ENCODE data around the gene LLGL1. TPM values are rescaled to one million over a fixed set of nuclear protein-coding genes. Genes with fewer than 3 reads are reported as not detected.
A peak's percentile ranks its signal among the peaks of the same experiment; 100 is the strongest.

Gene LLGL1
- polyA plus RNA-seq, 3 donors, result 0.52 to 10.8 (median 0.76) TPM

DNA sequence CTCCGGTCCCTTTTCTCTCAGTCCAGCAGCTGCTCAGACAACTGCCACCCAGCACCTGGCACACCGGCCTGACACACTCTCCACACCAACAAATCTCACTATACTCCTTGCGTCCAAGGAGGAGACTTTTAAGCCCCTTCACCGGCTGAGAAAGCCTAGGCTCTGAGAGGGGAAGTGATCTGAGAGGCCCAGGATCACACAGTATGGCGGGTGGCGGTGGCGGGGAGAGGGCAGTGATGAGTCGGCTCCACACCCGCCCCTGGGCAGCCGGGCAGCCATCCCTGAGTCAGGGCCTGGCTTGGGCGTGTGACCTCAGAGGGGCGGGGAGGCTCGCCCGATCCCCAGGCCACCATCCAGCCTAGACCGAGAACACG, 32.5 kb downstream of the LLGL1 start:
- H3K9me3 ChIP-seq (replicated peaks in 1 of 2; ENCODE audit: control insufficient read depth in 1 of 2, insufficient read depth in 1 of 2, low read length in 2 of 2), result no peaks in the 10 kb centered on the region
- H2AFZ ChIP-seq (ENCODE audit: insufficient read depth, low read depth, low read length, poor library complexity, severe bottlenecking), result peak overlapping the region; percentile 93
- Mint-ChIP-seq H3K4me3 (peak overlapping the region; percentile 95 to 98), H3K27me3 (ENCODE audit: low read depth in 3 of 3) (peaks cover 0 to 2% (median 1%) of the 10 kb centered on the region in 3 donors), H3K27ac (peak overlapping the region; percentile 99 to 100 (median 99)), H3K9me3 (no peaks in the 10 kb centered on the region), H3K36me3 (peaks cover 35 to 42% of the 10 kb centered on the region in 2 donors), H3K4me1 (peaks cover 38% of the 10 kb centered on the region)
- peaks cover 37 to 40% of the 10 kb centered on the region in 2 donors for H3K36me3 ChIP-seq (replicated peaks in 1 of 2; ENCODE audit: control insufficient read depth in 1 of 2, insufficient read depth in 2 of 2, low read length in 2 of 2)
- TF ChIP-seq, protein P1, sequence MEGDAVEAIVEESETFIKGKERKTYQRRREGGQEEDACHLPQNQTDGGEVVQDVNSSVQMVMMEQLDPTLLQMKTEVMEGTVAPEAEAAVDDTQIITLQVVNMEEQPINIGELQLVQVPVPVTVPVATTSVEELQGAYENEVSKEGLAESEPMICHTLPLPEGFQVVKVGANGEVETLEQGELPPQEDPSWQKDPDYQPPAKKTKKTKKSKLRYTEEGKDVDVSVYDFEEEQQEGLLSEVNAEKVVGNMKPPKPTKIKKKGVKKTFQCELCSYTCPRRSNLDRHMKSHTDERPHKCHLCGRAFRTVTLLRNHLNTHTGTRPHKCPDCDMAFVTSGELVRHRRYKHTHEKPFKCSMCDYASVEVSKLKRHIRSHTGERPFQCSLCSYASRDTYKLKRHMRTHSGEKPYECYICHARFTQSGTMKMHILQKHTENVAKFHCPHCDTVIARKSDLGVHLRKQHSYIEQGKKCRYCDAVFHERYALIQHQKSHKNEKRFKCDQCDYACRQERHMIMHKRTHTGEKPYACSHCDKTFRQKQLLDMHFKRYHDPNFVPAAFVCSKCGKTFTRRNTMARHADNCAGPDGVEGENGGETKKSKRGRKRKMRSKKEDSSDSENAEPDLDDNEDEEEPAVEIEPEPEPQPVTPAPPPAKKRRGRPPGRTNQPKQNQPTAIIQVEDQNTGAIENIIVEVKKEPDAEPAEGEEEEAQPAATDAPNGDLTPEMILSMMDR (IDR thresholded peaks at IDR 0.05), result no peak
- peak overlapping the region; percentile 90 to 95 for H3K27ac ChIP-seq (ENCODE audit: low read depth in 1 of 2, low read length in 2 of 2)
- H3K27me3 ChIP-seq (ENCODE audit: control insufficient read depth in 2 of 2, insufficient read depth in 2 of 2, low read length in 2 of 2), result no peaks in the 10 kb centered on the region
- intact Hi-C loops (cut with micrococcal nuclease), result loop anchor here in 1 of 2 donors (5.0 kb wide), 1 partner anchor 39 kb away; no protein-coding TSS in a partner anchor
- peaks cover 39 to 54% of the 10 kb centered on the region in 2 donors for H3K4me1 ChIP-seq (ENCODE audit: control insufficient read depth in 1 of 2, insufficient read depth in 2 of 2, low read length in 2 of 2)
- peak overlapping the region; percentile 78 to 82 (median 81) for H3K4me3 ChIP-seq (replicated peaks in 1 of 3; ENCODE audit: low read depth in 2 of 3, low read length in 3 of 3)
- H3K4me2 ChIP-seq (replicated peaks; ENCODE audit: extremely low read depth, low read length, poor library complexity, severe bottlenecking), result peak overlapping the region; percentile 92
- peak; percentile 86 to 89 (median 88) for DNase-seq
- WGBS (ENCODE audit: insufficient coverage), result under 1% methylated on average over 14 of the region's 16 CpGs
- peaks cover 46% of the 10 kb centered on the region for H3K79me2 ChIP-seq (ENCODE audit: insufficient read depth, low read length)
- H3K9ac ChIP-seq (ENCODE audit: insufficient read depth, low read length, poor library complexity, severe bottlenecking), result peak overlapping the region; percentile 99
- peaks cover 52% of the 10 kb centered on the region for H4K20me1 ChIP-seq (ENCODE audit: insufficient read depth, low read length)

DNA sequence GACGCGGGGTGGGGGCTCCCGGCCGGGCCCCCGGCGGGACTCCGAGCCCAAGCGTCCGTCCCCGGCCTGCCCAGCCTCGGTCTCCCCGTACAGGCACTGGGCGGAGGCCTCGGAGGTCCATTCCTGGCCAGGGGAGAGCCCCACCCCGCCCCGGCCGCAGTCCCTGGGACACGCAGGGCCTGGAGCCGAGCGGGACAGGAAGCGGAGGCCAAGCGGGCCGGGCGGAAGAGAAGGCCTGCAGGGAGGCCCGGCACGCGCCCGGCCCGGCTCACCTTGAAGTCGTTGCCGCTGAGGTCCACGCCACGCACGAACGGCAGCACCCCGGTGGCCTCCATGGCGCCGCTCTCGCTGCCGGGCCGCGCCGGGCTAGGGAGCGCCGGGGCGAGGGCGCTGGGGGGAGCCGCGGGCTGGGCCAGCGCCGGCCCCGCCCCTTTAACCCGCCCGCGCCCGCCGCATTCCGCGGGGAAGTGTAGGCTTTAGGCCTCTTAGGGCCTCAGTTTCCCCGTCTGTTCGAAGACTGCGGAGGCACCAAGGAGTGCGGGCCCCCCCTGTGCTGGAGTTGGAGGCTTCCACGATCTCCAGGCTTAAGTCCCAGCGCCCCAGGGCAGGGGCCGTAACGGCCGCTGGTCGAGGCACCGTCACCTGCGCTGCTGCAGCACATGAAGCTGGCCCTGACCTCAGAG, 33.1 kb downstream of the LLGL1 start, which contains the start of gene FLII:
TSS of gene FLII (minus strand) at position 383 of the 683 bp plus-strand sequence. CDS start at position 335, 48 bp downstream.
- Mint-ChIP-seq H3K9me3 (no peaks in the 10 kb centered on the region), H3K27ac (peak within 1 kb of the TSS; percentile 99 to 100 (median 99)), H3K27me3 (ENCODE audit: low read depth in 3 of 3) (peaks cover 0 to 2% (median 1%) of the 10 kb centered on the region in 3 donors), H3K4me1 (peaks cover 38% of the 10 kb centered on the region), H3K4me3 (peak within 1 kb of the TSS; percentile 95 to 98), H3K36me3 (peaks cover 34 to 42% of the 10 kb centered on the region in 2 donors)
- Histone ChIP-seq H3K79me2 (ENCODE audit: insufficient read depth, low read length) (peaks cover 46% of the 10 kb centered on the region), H3K4me1 (ENCODE audit: control insufficient read depth in 1 of 2, insufficient read depth in 2 of 2, low read length in 2 of 2) (peaks cover 39 to 54% of the 10 kb centered on the region in 2 donors), H3K27ac (ENCODE audit: low read depth in 1 of 2, low read length in 2 of 2) (peak within 1 kb of the TSS; percentile 90 to 95), H3K9ac (ENCODE audit: insufficient read depth, low read length, poor library complexity, severe bottlenecking) (peak within 1 kb of the TSS; percentile 99), H3K36me3 (replicated peaks in 1 of 2; ENCODE audit: control insufficient read depth in 1 of 2, insufficient read depth in 2 of 2, low read length in 2 of 2) (peaks cover 32 to 40% of the 10 kb centered on the region in 2 donors), H3K9me3 (replicated peaks in 1 of 2; ENCODE audit: control insufficient read depth in 1 of 2, insufficient read depth in 1 of 2, low read length in 2 of 2) (no peaks in the 10 kb centered on the region), H3K4me2 (replicated peaks; ENCODE audit: extremely low read depth, low read length, poor library complexity, severe bottlenecking) (peak within 1 kb of the TSS; percentile 92), H4K20me1 (ENCODE audit: insufficient read depth, low read length) (peaks cover 47% of the 10 kb centered on the region), H2AFZ (ENCODE audit: insufficient read depth, low read depth, low read length, poor library complexity, severe bottlenecking) (peak within 1 kb of the TSS; percentile 93), H3K27me3 (ENCODE audit: control insufficient read depth in 2 of 2, insufficient read depth in 2 of 2, low read length in 2 of 2) (no peaks in the 10 kb centered on the region), H3K4me3 (replicated peaks in 1 of 3; ENCODE audit: low read depth in 2 of 3, low read length in 3 of 3) (peak within 1 kb of the TSS; percentile 78 to 82 (median 81))
- peak; percentile 26 to 60 (median 29) for DNase-seq
- TF ChIP-seq, protein P1 (IDR thresholded peaks at IDR 0.05), result no peak
- intact Hi-C loops (cut with micrococcal nuclease), result loop anchor here in 1 of 2 donors (5.0 kb wide), 1 partner anchor 39 kb away; no protein-coding TSS in a partner anchor
- 2% methylated on average over 71 of the region's 71 CpGs for whole genome bisulfite sequencing (ENCODE audit: insufficient coverage)
